GM12891 (cell line): ENCODE data around the gene KRT15.

Source experiments
- DNase-seq: peaks from one replicate; pipeline ENCODE4 v3.0.0; 2011; ENCODE audit warnings: low spot score; ENCODE audit not compliant: insufficient read length
- FAIRE-seq: peaks from 2 replicates; lab custom pipeline; 2011; peaks lifted over from hg19 to GRCh38; lab: Jason Lieb, UNC
- PAX5 ChIP-seq: IDR thresholded peaks from 2 replicates; pipeline ENCODE4 v1.6.1; 2011; ENCODE audit warnings: low read length, moderate library complexity, mild to moderate bottlenecking; ENCODE audit not compliant: insufficient read depth, severe bottlenecking
- POLR2A ChIP-seq: IDR thresholded peaks from 2 replicates; pipeline ENCODE4 v1.6.1; 2011; ENCODE audit warnings: low read depth, low read length, control low read depth
- POLR2AphosphoS5 ChIP-seq: IDR thresholded peaks from 2 replicates; pipeline ENCODE4 v1.6.1; 2011; ENCODE audit warnings: low read depth, low read length, control low read depth
- POU2F2 ChIP-seq: IDR thresholded peaks from 2 replicates; pipeline ENCODE4 v1.6.1; 2011; ENCODE audit warnings: low read depth, mild to moderate bottlenecking, control low read depth, low read length, moderate library complexity
- SPI1 ChIP-seq: IDR thresholded peaks from 2 replicates; pipeline ENCODE4 v1.6.1; 2011; ENCODE audit warnings: low read depth, low read length, control low read depth
- TAF1 ChIP-seq: IDR thresholded peaks from 2 replicates; pipeline ENCODE4 v1.6.1; 2011; ENCODE audit warnings: low read depth, low read length, control low read depth

The KRT15 gene

DNA sequence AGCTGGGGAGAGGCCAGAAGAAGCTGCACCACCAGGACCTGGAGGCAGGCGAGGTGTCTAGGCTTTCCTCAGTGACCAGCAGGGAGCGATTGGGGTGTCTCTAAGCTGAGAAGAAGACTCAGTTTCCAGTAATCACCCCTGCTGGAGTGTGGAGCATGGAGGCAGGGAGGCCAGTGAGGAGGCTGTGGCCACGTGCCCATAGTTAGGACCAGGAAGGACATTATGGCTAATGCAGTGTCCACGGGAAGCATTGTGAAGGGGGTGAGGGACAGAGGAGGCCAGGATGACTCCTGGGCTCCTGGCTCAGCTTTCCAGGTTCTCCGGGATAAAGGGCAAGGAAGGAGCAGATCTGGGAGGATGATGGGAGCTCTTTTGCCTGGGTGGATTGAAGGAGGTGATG is 19.0 kb downstream of the KRT15 start:
- no peak for TF ChIP-seq PAX5
- no peak for TF ChIP-seq POLR2A
- no peak for TF ChIP-seq POLR2AphosphoS5
- TF ChIP-seq POU2F2: no peak
- TF ChIP-seq SPI1: no peak
- no peak for TF ChIP-seq TAF1
- DNase-seq (no peak), FAIRE-seq (no peak)

DNA sequence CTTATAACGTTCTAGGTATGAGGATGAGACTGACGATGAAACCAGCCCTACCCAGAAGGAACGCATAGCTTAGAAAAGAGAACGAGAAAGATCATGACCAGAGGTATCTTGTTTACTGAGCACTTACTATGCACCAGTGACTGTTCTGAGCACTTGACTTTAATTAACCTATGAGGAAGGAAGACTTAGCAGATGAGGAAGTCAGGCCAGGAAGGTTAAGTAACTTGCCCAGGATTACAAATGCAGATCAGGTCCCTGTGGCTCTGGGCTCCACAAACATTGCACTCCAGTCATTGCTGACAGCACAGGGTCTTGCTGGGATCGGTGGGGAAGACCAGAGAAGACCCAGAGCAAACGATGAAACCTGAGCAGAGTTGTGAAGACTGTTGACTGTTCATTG is 20.4 kb downstream of the KRT15 start:
- no peak for FAIRE-seq

DNA sequence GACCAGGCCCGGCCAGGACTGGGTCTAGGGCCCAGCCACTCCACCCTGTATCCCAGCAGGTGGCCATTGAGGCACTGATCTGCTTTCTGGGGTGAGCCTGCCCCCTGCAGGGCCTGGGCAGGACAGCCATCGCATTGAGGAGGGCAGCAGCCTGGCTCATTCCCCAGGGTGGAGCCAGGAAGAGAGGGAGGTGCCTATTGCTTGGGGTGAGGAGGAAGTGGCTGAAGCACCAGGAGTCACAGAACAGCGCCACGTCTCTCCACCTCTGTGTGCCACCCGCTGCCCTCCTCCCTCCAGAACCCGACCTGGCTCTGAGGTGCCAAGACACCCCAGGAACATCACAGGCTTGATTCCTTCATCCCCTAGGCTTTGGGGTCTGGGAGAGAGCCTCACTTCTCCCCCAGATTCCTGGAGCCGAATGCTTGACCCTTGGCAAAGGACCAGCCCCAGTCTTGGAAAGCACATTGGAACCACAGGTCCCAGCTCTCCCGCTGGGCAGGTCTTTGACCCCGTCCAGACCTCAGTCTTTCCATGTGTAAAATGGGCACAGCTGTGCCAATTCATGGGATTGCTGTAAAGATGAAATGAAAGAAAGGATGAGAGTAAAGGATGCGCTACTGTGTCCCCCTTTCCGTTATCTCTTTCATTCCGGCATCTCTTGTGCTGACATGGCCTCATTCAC is 21.7 kb downstream of the KRT15 start:
- DNase-seq: peak; percentile 66
- no peak for TF ChIP-seq PAX5
- no peak for TF ChIP-seq POLR2A
- no peak for TF ChIP-seq POLR2AphosphoS5
- no peak for TF ChIP-seq POU2F2
- TF ChIP-seq TAF1: no peak
- TF ChIP-seq SPI1: no peak
- peak; percentile 56 for FAIRE-seq

More for the DNA sequence above, 20.4 kb downstream of the KRT15 start:
- TF ChIP-seq TAF1 (no peak), SPI1 (no peak), POU2F2 (no peak)
- DNase-seq: no peak

DNA sequence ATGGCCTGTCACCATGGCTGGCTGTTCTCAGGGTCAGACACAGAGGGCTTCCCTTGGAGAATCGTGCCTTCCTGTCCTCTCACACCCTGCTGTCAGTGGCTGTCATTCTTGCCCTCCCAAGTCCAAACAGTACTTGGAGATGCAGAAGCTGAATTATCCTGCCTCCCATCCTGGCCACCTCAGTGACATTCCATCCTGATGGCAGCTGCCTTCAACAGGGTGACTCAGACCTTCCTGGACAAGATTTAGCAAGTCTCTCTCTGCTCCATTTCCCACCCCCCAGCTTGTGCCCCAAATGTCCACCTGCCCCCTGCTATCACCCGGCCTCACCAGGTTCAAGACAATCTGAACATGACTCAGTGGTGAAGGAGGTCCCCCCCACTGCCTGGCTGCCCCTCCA is 24.2 kb downstream of the KRT15 start:
- TF ChIP-seq POLR2A: no peak
- no peak for TF ChIP-seq POLR2AphosphoS5
- no peak for TF ChIP-seq POU2F2
- no peak for TF ChIP-seq TAF1
- TF ChIP-seq SPI1: no peak
- FAIRE-seq (no peak), DNase-seq (no peak)

DNA sequence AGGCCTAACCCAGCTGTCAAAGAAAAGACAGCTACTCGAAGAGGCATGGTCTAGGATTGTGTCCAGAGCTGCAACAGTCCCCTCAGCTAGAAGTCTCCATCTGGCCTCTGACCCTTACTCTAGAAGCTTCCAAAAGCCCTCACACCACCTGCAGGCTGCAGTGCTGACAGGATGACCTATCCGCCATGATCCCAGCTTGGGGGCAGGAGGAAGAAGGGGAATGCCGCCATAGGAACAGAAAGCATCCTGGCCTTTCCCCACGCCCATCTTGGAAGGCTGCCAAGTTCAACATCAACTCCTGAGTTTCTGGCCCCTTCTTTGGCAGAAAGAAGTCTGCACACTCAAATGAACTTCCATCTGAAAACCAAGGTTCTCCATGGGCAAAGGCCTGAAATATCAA is 25.9 kb downstream of the KRT15 start:
- FAIRE-seq (no peak), DNase-seq (no peak)
- TF ChIP-seq TAF1 (no peak), POLR2A (no peak), POU2F2 (no peak), POLR2AphosphoS5 (no peak), PAX5 (no peak), SPI1 (no peak)

DNA sequence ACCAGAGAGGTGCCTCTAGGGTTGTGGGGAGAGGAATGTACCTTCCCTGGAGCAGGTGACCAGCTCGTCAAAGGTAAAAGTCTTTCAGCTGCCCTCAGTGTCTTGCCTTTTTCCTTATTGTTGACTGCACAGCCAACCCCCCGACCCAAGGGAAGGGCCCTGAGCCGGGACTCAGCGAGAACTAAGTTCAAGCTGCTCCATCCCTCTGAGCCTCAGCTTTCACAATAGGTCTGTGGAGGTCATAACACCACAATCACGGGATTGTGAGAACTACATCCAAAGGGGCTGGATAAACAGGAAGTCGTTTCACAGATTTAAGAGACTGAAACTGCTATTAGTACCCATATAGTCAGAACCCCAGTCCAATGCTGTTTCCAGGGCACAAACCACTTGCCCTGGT is 26.3 kb downstream of the KRT15 start:
- no peak for TF ChIP-seq POU2F2
- no peak for TF ChIP-seq PAX5
- TF ChIP-seq TAF1: no peak
- no peak for TF ChIP-seq SPI1
- no peak for TF ChIP-seq POLR2AphosphoS5
- TF ChIP-seq POLR2A: no peak
- DNase-seq: no peak
- no peak for FAIRE-seq

DNA sequence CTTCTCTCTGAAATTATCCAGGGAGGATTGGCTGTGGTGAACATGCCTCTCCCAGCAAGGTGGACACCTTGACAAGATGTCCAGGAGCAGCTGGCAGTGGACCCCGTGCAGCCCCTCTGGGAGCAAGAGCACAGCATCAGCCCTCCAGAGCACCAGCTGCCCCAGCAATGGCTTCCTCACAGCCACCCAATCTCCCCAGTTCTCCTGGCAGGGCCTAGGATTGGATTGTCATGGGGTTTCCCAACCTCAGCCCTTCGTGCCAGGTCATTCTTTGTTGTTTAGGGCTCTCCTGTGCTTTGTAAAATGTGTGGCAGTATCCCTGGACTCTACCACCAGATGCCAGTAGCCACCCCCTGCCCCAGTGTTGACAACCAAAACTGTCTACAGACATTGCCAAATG is 27.2 kb downstream of the KRT15 start:
- no peak for TF ChIP-seq POLR2A
- no peak for TF ChIP-seq SPI1
- TF ChIP-seq PAX5: no peak
- no peak for TF ChIP-seq POLR2AphosphoS5
- no peak for TF ChIP-seq TAF1
- no peak for TF ChIP-seq POU2F2
- FAIRE-seq (no peak), DNase-seq (no peak)

DNA sequence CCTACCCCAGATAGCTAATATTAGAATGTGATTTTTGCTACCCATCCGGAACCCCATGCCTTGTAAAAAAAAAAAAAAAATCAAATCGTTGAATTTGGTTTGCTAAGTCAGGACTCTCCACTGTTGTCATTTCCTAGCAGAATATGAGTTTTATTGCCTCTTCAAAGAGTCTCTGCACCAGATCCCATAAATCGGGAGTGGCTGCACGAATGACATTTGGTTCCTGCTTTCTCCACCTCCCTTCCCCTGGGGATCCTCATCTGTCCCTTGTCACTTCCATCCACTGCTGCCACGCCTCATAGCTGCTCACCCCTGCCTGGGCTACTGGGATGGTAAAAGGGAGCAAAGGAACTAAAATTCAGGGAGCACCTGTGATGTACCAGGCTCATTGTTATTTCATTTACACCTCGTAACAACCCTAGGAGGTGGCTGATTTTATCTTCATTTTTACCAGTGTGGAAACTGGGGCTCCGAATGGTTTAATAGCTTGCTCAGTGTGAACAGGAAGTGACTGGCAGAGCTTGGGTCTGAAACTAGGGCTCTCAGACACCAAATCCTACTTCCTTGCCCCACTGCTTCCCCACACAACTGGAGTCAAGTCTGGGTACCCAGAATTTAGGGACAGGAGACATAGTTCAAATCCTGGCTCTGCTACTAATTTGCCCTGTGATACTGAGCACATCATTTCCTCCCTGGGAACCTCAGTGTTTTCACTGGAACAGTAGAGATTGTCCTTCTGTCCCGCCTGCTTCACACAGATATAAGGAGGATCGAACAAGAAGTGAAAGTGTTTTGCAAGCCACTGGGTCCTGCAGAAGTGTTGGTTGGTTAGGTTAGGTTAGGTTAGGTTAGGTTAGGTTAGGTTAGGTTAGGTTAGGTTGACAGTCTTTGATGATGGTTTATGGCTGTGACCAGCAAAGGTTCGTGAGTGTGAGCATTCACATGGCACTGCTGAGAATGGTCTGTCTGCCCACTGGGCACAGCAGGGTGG is 28.4 kb downstream of the KRT15 start:
- DNase-seq: no peak
- no peak for TF ChIP-seq PAX5
- no peak for FAIRE-seq

DNA sequence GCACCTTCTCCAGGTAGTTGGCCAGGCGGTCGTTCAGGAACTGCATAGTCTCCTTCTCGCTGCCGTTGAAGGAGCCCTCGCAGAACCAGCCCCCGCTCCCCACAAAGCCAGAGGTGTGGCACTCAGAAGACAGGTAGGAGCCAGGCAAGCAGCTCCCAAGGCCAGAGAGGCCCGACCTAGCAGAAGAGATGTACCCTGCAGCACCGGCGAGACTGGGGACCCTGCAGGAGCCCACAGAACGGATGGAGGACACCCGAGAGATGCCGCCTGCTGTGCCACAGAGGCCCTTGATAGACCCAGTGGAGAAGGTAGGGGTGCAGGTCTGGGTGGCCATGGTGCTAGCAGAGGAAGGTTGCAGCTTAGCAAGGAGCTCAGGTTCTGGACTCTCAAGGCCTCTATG is 29.2 kb downstream of the KRT15 start, which contains the start of gene KRT36:
TSS of gene KRT36 (minus strand) at position 380 of the 400 bp plus-strand sequence. CDS start at position 334, 46 bp downstream.
- no peak for FAIRE-seq
- DNase-seq: no peak
- TF ChIP-seq POLR2A: no peak
- TF ChIP-seq SPI1: no peak
- no peak for TF ChIP-seq PAX5
- no peak for TF ChIP-seq POLR2AphosphoS5
- no peak for TF ChIP-seq POU2F2
- TF ChIP-seq TAF1: no peak
